Naive thymus-derived CD4-positive, alpha-beta T cell (primary cell): ENCODE measurements around the gene ZNF175. TPM values are rescaled to one million over a fixed set of nuclear protein-coding genes. Genes with fewer than 3 reads are reported as not detected.

Experiments
- polyA plus RNA-seq, 2 donors: library from polyadenylated mRNA; unstranded; fragments of 300-500 nt; fragmentation: Illumina TruSeq; gene quantifications; one replicate each; pipeline ENCODE4 v1.2.3, GENCODE V29; 2021
- total RNA-seq, 6 experiments: library from RNA in 5 of 6; stranded (reverse) in 5 of 6; gene quantifications; 1 replicate in 5 of 6; 2 replicates in 1 of 6; pipeline ENCODE4 v1.2.3 and lab custom pipeline; 2021 to 2026

The ZNF175 gene
- total and polyA plus RNA-seq, 7 experiments from 2014 or later = 2.6 to 19.1 (median 7.1) TPM

Other genes with a start within 250 kb of the ZNF175 start
- gene VSIG10L, start 229.1 kb upstream of the ZNF175 start, total RNA-seq = 1 to 10 TPM in 1 of 5 experiments, under 1 TPM in 3, not detected in 1; 0.13 to 1.1 (median 0.44) TPM
- not detected for gene VSIG10L, start 229.1 kb upstream of the ZNF175 start, polyA plus RNA-seq
- gene ETFB, start 204.9 kb upstream of the ZNF175 start, total RNA-seq = 10 to 100 TPM; 31.8 to 90.3 (median 47.1) TPM
- 10 to 100 TPM; 78.0 to 83.7 TPM for gene ETFB, start 204.9 kb upstream of the ZNF175 start, polyA plus RNA-seq
- gene CLDND2, start 202.3 kb upstream of the ZNF175 start, total RNA-seq = 10 to 100 TPM in 1 of 5 experiments, 1 to 10 TPM in 1, under 1 TPM in 1, not detected in 2; 0.32 to 13.3 (median 4.4) TPM
- gene CLDND2, start 202.3 kb upstream of the ZNF175 start, polyA plus RNA-seq = not detected
- 100 to 1,000 TPM in 1 of 5 experiments, 10 to 100 TPM in 2, 1 to 10 TPM in 2; 3.9 to 336 (median 62.3) TPM for gene NKG7, start 198.6 kb upstream of the ZNF175 start, total RNA-seq
- 1 to 10 TPM; 8.9 to 9.8 TPM for gene NKG7, start 198.6 kb upstream of the ZNF175 start, polyA plus RNA-seq
- 1 to 10 TPM in 1 of 5 experiments, not detected in 4; 1.2 TPM for gene LIM2, start 183.3 kb upstream of the ZNF175 start, total RNA-seq
- gene LIM2, start 183.3 kb upstream of the ZNF175 start, polyA plus RNA-seq = not detected
- gene C19orf84, start 180.7 kb upstream of the ZNF175 start, total RNA-seq = not detected
- not detected for gene C19orf84, start 180.7 kb upstream of the ZNF175 start, polyA plus RNA-seq
- 10 to 100 TPM in 1 of 5 experiments, 1 to 10 TPM in 1, under 1 TPM in 3; 0.16 to 36.5 (median 0.65) TPM for gene SIGLEC10, start 153.6 kb upstream of the ZNF175 start, total RNA-seq
- under 1 TPM; 0.06 to 0.07 TPM for gene SIGLEC10, start 153.6 kb upstream of the ZNF175 start, polyA plus RNA-seq
- not detected for gene SIGLEC8, start 112.8 kb upstream of the ZNF175 start, total RNA-seq
- gene SIGLEC8, start 112.8 kb upstream of the ZNF175 start, polyA plus RNA-seq = not detected
- not detected for gene CEACAM18, start 92.7 kb upstream of the ZNF175 start, total RNA-seq
- gene CEACAM18, start 92.7 kb upstream of the ZNF175 start, polyA plus RNA-seq = not detected
- under 1 TPM in 3 of 5 experiments, not detected in 2; 0.21 to 0.29 (median 0.27) TPM for gene SIGLEC12, start 69.5 kb upstream of the ZNF175 start, total RNA-seq
- gene SIGLEC12, start 69.5 kb upstream of the ZNF175 start, polyA plus RNA-seq = under 1 TPM in 1 of 2 donors, not detected in 1; 0.09 TPM
- 1 to 10 TPM in 1 of 5 experiments, under 1 TPM in 4; 0.46 to 2.5 (median 0.64) TPM for gene SIGLEC6, start 39.6 kb upstream of the ZNF175 start, total RNA-seq
- not detected for gene SIGLEC6, start 39.6 kb upstream of the ZNF175 start, polyA plus RNA-seq
- gene SIGLEC5, start 59.1 kb downstream of the ZNF175 start, total RNA-seq = 1 to 10 TPM in 1 of 5 experiments, under 1 TPM in 1, not detected in 3; 0.24 to 2.4 TPM
- gene SIGLEC5, start 59.1 kb downstream of the ZNF175 start, polyA plus RNA-seq = not detected
- gene SIGLEC14, start 75.5 kb downstream of the ZNF175 start, total RNA-seq = 10 to 100 TPM in 1 of 5 experiments, 1 to 10 TPM in 3, not detected in 1; 1.1 to 43.8 (median 1.8) TPM
- under 1 TPM in 1 of 2 donors, not detected in 1; 0.08 TPM for gene SIGLEC14, start 75.5 kb downstream of the ZNF175 start, polyA plus RNA-seq
- gene SPACA6, start 122.0 kb downstream of the ZNF175 start, total RNA-seq = 10 to 100 TPM in 1 of 5 experiments, 1 to 10 TPM in 4; 7.2 to 11.5 (median 8.0) TPM
- gene SPACA6, start 122.0 kb downstream of the ZNF175 start, polyA plus RNA-seq = 1 to 10 TPM; 2.0 to 4.9 TPM
- not detected for gene HAS1, start 152.7 kb downstream of the ZNF175 start, total RNA-seq
- gene HAS1, start 152.7 kb downstream of the ZNF175 start, polyA plus RNA-seq = under 1 TPM; 0.11 to 0.90 TPM
- 10 to 100 TPM in 1 of 5 experiments, 1 to 10 TPM in 1, under 1 TPM in 2, not detected in 1; 0.38 to 68.2 (median 3.4) TPM for gene FPR1, start 180.6 kb downstream of the ZNF175 start, total RNA-seq
- under 1 TPM; 0.24 to 0.30 TPM for gene FPR1, start 180.6 kb downstream of the ZNF175 start, polyA plus RNA-seq
- gene FPR2, start 189.9 kb downstream of the ZNF175 start, total RNA-seq = 1 to 10 TPM in 1 of 5 experiments, under 1 TPM in 1, not detected in 3; 0.16 to 7.9 TPM
- not detected for gene FPR2, start 189.9 kb downstream of the ZNF175 start, polyA plus RNA-seq
- gene FPR3, start 223.9 kb downstream of the ZNF175 start, total RNA-seq = 1 to 10 TPM in 2 of 5 experiments, under 1 TPM in 2, not detected in 1; 0.13 to 5.1 (median 3.0) TPM
- not detected for gene FPR3, start 223.9 kb downstream of the ZNF175 start, polyA plus RNA-seq